Activated CD8-positive, alpha-beta memory T cell treated with anti-CD3 and anti-CD28 coated beads, Interleukin-2, amount 50 U/mL, for 4 hours (primary cell): ENCODE results near the gene TMEM52B.
A peak's percentile ranks its signal among the peaks of the same experiment; 100 is the strongest.
"Not testable (repeated sequence)": the region's sequence is repeated elsewhere in the genome, so short reads cannot be mapped to it uniquely, and the experiment has no call there.

Experiments used
- DNase-seq: peaks from one replicate; pipeline ENCODE4 v3.0.0-alpha.2; 2020

TMEM52B gene

GRCh38 chr12:10211940-10212738 is 33.3 kb downstream of the TMEM52B start:
- DNase-seq = peak; percentile 88

GRCh38 chr12:10212739-10213131 is 33.9 kb downstream of the TMEM52B start, which contains the start of gene GABARAPL1:
GABARAPL1 (plus strand) TSS chr12:10212877; CDS start chr12:10213130, 253 bp downstream.
- peak; percentile 82 for DNase-seq

GRCh38 chr12:10213168-10214135 is 34.6 kb downstream of the TMEM52B start:
- DNase-seq = peak; percentile 80

- no peak for DNase-seq
These were observed 35.5 kb downstream of the TMEM52B start for GRCh38 chr12:10214136-10214894.

GRCh38 chr12:10214895-10215267 is 36.0 kb downstream of the TMEM52B start:
- DNase-seq = no peak

- DNase-seq = no peak
These were observed 36.6 kb downstream of the TMEM52B start for GRCh38 chr12:10215436-10215835.

- DNase-seq = peak; percentile 24
These were observed 37.1 kb downstream of the TMEM52B start for GRCh38 chr12:10215946-10216345.

- no peak for DNase-seq
These were observed 39.2 kb downstream of the TMEM52B start for GRCh38 chr12:10218021-10218420.

GRCh38 chr12:10220398-10221077 is 41.7 kb downstream of the TMEM52B start:
- no peak for DNase-seq

- no peak for DNase-seq
These were observed 43.0 kb downstream of the TMEM52B start for GRCh38 chr12:10221846-10222245.

GRCh38 chr12:10223208-10223607 is 44.4 kb downstream of the TMEM52B start:
- no peak for DNase-seq

GRCh38 chr12:10225426-10225825 is 46.6 kb downstream of the TMEM52B start:
- not testable (repeated sequence) for DNase-seq

GRCh38 chr12:10226086-10226485 is 47.3 kb downstream of the TMEM52B start:
- DNase-seq = no peak

GRCh38 chr12:10226731-10227130 is 47.9 kb downstream of the TMEM52B start:
- no peak for DNase-seq

- no peak for DNase-seq
These were observed 48.8 kb downstream of the TMEM52B start for GRCh38 chr12:10227648-10228047.

- DNase-seq = no peak
These were observed 55.7 kb downstream of the TMEM52B start for GRCh38 chr12:10234562-10234961.

GRCh38 chr12:10235761-10236631 is 57.2 kb downstream of the TMEM52B start:
- peak; percentile 61 for DNase-seq

- DNase-seq = no peak
These were observed 57.9 kb downstream of the TMEM52B start for GRCh38 chr12:10236720-10237119.

GRCh38 chr12:10238526-10238925 is 59.7 kb downstream of the TMEM52B start:
- no peak for DNase-seq

- DNase-seq = no peak
These were observed 62.5 kb downstream of the TMEM52B start for GRCh38 chr12:10241290-10241689.
